ENCODE results near the gene WNK3. TPM values are rescaled to one million over a fixed set of nuclear protein-coding genes. Genes with fewer than 3 reads are reported as not detected.

WNK3 gene
- total and polyA plus RNA-seq, 9 of the 15 experiments (the other 6 are each of a cell fraction or from before 2014, with no cell fraction given) = under 0.01 to 0.02 (median 0.01) TPM; not detected in 4

- peak; percentile 51 to 66; a peak in 3 of 4 replicates for TF ChIP-seq NRF1 (conservative IDR thresholded peaks at IDR 0.05 in 1 of 2, IDR thresholded peaks at IDR 0.05 in 1 of 2)
- no peak for TF ChIP-seq FOXK1 (CRISPR knock-in tag; IDR thresholded peaks at IDR 0.05; ENCODE audit: borderline replicate concordance)
- TF ChIP-seq SMARCC2 (IDR thresholded peaks at IDR 0.05; ENCODE audit: low read depth) = no peak
- TF ChIP-seq, protein P1, sequence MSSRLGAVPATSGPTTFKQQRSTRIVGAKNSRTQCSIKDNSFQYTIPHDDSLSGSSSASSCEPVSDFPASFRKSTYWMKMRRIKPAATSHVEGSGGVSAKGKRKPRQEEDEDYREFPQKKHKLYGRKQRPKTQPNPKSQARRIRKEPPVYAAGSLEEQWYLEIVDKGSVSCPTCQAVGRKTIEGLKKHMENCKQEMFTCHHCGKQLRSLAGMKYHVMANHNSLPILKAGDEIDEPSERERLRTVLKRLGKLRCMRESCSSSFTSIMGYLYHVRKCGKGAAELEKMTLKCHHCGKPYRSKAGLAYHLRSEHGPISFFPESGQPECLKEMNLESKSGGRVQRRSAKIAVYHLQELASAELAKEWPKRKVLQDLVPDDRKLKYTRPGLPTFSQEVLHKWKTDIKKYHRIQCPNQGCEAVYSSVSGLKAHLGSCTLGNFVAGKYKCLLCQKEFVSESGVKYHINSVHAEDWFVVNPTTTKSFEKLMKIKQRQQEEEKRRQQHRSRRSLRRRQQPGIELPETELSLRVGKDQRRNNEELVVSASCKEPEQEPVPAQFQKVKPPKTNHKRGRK (tag; IDR thresholded peaks at IDR 0.05) = no peak
- TF ChIP-seq CHD2 (IDR thresholded peaks at IDR 0.05; ENCODE audit: low read depth, low read length) = 0 out of 2 replicates have a peak, but pooled peaks have one; percentile 15
Observed at GRCh38 chrX:54358424-54359211, 772 bp upstream of the WNK3 start (continued).

- Histone ChIP-seq H3K27me3 (ENCODE audit: control insufficient read depth in 2 of 2, insufficient read depth in 2 of 2, low read length in 2 of 2) (no peaks in the 10 kb centered on the region; a peak in 1 of 5 replicates), H3K4me2 (ENCODE audit: insufficient read depth, low read length) (no peak overlapping the region), H3K27ac (ENCODE audit: extremely low read depth, low read depth, low read length) (no peak overlapping the region), H3K9me3 (replicated peaks; ENCODE audit: control insufficient read depth, insufficient read depth, low read depth, low read length) (no peaks in the 10 kb centered on the region), H4K20me1 (replicated peaks; ENCODE audit: control insufficient read depth, insufficient read depth, low read length) (no peaks in the 10 kb centered on the region), H3K4me1 (replicated peaks in 1 of 2; ENCODE audit: control insufficient read depth in 2 of 2, insufficient read depth in 2 of 2, low read length in 2 of 2) (no peaks in the 10 kb centered on the region; a peak in 1 of 5 replicates), H3K9me1 (ENCODE audit: control insufficient read depth, insufficient read depth, low read length) (no peaks in the 10 kb centered on the region), H2AFZ (ENCODE audit: low read depth, low read length) (no peak overlapping the region), H3K4me3 (no peak overlapping the region), H3K79me2 (ENCODE audit: control insufficient read depth, insufficient read depth, low read length) (no peaks in the 10 kb centered on the region), H3K36me3 (ENCODE audit: control insufficient read depth, insufficient read depth, low read length) (no peaks in the 10 kb centered on the region), H3K9ac (ENCODE audit: insufficient read depth in 1 of 2, low read depth in 2 of 2, low read length in 2 of 2) (no peak overlapping the region)
- in situ Hi-C loops (cut with MboI) = no loop called here
- DNase-seq (ENCODE audit: extremely low read depth in 1 of 4, low spot score in 3 of 4) = no peak
- ChIA-PET CTCF (ENCODE audit: low intra/inter-chr PET ratio) (interaction anchor here (0.6 kb wide), 1 partner anchor 19 kb away, joined by 4 read pairs; no protein-coding TSS in a partner anchor), POLR2A (no interaction called here)
- no peak for FAIRE-seq
- ATAC-seq = no peak
- intact Hi-C loops (cut with micrococcal nuclease) = no loop called here
- BruUV-seq (replicated peaks) = no TSS peak
- WGBS (ENCODE audit: insufficient coverage, low coverage, missing lambda C conversion rate) = 11% methylated on average over 2 of the region's 2 CpGs
- TF ChIP-seq ZNF224 (CRISPR knock-in tag; IDR thresholded peaks at IDR 0.05) (no peak), SFPQ (IDR thresholded peaks at IDR 0.05; ENCODE audit: low read depth, low read length) (no peak), ZNF282 (CRISPR knock-in tag; IDR thresholded peaks at IDR 0.05) (no peak), HDAC8 (tag; IDR thresholded peaks at IDR 0.05) (no peak), SNAPC5 (CRISPR knock-in tag; IDR thresholded peaks at IDR 0.05) (no peak), SIN3B (IDR thresholded peaks at IDR 0.05; ENCODE audit: low read depth) (no peak), ZNF12 (CRISPR knock-in tag; IDR thresholded peaks at IDR 0.05) (no peak)
- TF ChIP-seq, protein P2, sequence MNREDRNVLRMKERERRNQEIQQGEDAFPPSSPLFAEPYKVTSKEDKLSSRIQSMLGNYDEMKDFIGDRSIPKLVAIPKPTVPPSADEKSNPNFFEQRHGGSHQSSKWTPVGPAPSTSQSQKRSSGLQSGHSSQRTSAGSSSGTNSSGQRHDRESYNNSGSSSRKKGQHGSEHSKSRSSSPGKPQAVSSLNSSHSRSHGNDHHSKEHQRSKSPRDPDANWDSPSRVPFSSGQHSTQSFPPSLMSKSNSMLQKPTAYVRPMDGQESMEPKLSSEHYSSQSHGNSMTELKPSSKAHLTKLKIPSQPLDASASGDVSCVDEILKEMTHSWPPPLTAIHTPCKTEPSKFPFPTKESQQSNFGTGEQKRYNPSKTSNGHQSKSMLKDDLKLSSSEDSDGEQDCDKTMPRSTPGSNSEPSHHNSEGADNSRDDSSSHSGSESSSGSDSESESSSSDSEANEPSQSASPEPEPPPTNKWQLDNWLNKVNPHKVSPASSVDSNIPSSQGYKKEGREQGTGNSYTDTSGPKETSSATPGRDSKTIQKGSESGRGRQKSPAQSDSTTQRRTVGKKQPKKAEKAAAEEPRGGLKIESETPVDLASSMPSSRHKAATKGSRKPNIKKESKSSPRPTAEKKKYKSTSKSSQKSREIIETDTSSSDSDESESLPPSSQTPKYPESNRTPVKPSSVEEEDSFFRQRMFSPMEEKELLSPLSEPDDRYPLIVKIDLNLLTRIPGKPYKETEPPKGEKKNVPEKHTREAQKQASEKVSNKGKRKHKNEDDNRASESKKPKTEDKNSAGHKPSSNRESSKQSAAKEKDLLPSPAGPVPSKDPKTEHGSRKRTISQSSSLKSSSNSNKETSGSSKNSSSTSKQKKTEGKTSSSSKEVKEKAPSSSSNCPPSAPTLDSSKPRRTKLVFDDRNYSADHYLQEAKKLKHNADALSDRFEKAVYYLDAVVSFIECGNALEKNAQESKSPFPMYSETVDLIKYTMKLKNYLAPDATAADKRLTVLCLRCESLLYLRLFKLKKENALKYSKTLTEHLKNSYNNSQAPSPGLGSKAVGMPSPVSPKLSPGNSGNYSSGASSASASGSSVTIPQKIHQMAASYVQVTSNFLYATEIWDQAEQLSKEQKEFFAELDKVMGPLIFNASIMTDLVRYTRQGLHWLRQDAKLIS (CRISPR knock-in tag; IDR thresholded peaks at IDR 0.05) = no peak
Observed at GRCh38 chrX:54352677-54353076, 5.2 kb downstream of the WNK3 start.
